GM12873 (cell line): ENCODE results near the gene ERF.

Source experiments
- CTCF ChIP-seq: IDR thresholded peaks from 2 replicates; pipeline ENCODE4 v1.5.1; 2012; ENCODE audit warnings: low read depth, mild to moderate bottlenecking, moderate library complexity, low read length, control low read depth; ENCODE audit not compliant: insufficient read depth; ENCODE audit errors: missing control alignments

Gene ERF

GRCh38 chr19:42249149-42249750 lies 5.7 kb downstream of the ERF start:
- TF ChIP-seq CTCF, result no peak

GRCh38 chr19:42248270-42249148 lies 6.4 kb downstream of the ERF start:
- TF ChIP-seq CTCF, result no peak

GRCh38 chr19:42247640-42248199 lies 7.2 kb downstream of the ERF start:
- TF ChIP-seq CTCF, result no peak

GRCh38 chr19:42246922-42247639 lies 7.8 kb downstream of the ERF start:
- no peak for TF ChIP-seq CTCF

GRCh38 chr19:42246143-42246921 lies 8.6 kb downstream of the ERF start:
- no peak for TF ChIP-seq CTCF

GRCh38 chr19:42245231-42245630 lies 9.7 kb downstream of the ERF start:
- no peak for TF ChIP-seq CTCF
